ENCODE results near the gene FMNL2.
"Not testable (repeated sequence)": the region's sequence is repeated elsewhere in the genome, so short reads cannot be mapped to it uniquely, and the experiment has no call there.

The FMNL2 gene

DNA sequence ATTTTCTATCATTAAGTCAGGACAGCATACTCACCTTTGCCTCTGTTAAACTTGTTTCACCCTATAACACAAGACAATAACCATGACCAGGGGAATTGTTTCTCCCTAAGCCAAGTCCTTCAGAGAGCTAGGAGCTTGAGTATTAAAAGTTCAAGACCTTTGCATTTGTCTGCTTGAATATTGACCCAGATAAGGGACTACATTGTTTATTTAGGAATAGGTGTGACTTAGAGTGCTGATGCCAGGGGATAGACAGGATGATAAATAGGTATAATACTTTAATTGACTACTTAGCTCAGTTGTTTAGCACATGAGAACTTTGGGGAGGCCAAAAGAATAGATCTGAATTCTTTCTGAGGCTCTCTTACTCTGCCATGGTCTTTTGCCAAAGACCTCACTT, 185.8 kb downstream of the FMNL2 start:
- DNase-seq (ENCODE audit: low read depth in 3 of 3): no peak

DNA sequence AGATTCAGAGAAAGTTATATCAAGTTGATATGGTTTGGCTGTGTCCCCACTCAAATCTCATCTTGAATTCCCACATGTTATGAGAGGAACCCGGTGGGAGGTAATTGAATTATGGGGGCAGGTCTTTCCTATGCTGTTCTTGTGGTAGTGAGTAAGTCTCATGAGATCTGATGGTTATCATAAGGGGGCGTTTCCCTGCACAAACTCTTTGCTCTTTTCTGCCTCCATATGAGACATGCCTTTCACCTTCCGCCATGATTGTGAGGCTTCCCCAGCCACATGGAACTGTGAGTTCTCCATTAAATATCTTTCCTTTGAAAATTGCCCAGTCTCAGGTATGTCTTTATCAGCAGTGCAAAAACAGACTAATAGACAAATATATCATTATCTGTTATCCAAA, 187.5 kb downstream of the FMNL2 start:
- DNase-seq (ENCODE audit: low read depth in 3 of 3): not testable (repeated sequence)

DNA sequence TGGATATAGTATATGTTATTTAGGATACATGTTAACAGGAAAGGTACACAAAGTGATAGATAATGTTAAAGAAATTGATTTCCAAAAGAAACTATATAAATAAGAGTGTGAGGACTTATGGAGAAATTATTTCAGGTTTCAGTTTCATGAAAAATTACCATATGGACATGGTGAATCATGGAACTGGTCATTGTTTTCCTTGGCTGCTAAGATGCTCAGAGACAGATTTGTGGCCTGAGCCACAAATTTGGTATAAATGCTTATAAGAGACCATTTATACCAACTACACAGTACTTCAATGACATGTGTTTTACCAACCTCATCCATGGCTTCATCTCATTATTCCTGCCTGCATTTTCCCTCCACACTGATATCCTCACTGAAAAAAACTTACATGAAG, 188.1 kb downstream of the FMNL2 start:
- no peak for DNase-seq (ENCODE audit: low read depth in 3 of 3)

DNA sequence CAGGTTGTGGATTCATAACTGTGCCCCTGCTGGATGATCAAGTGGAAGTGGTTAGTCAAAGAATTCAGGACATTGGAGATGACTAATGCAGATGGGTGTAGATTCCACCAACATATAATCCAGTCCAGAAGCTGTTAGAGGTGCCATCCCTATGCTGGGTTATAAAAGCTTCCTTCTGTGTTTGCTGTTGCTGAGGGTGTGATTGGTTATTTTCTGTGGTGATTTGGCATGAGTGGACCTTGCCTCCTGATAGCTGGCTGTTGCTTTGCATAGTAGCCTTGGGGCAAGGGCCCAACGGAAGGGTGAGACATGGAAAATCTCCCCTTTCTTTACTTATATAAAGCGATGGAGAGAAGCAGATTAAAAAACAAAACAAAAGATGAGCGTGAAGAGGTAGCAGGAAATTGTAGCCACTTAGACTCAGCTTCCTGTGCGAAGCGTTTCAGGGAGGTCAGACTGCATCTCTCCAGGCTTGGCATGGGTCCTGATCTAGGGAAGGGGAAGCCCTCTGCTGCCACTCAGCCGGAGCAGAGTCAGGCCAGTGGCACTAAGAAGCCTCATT, 190.4 kb downstream of the FMNL2 start:
- no peak for DNase-seq (ENCODE audit: low read depth in 3 of 3)

DNA sequence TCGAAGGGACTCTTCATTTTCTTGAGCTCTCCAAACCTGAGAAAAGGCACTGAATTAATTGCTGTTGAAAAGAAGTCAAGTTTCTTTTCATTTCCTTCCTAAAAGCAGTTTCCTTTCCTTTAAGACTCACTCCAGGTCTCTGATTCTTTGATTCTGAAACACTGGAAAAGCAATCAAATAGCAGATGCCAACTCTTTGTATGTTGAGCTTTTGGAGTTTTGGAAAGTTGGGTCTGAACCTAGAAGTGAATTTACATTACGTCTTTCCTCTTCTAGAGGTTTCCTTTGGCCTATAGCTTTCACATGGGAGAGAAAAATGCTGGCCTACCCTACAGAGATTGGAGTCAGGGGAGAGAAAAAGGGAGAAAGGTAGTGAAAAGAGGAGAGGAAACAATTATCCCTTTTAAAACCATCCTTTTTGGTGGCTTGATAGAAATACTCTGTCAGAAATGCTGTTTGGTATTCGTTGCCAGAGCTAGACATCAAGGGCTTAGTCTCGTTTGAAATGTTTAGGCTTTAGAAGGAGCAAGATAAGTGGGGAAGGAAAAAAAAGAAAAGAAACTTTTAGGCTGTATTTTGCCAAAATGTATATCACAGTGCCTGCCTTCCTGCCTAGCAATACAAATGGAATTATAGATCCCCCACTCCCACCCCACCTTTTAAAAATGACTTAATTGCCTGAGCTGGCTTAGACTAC, 194.6 kb downstream of the FMNL2 start:
- DNase-seq (ENCODE audit: low read depth in 3 of 3): no peak

DNA sequence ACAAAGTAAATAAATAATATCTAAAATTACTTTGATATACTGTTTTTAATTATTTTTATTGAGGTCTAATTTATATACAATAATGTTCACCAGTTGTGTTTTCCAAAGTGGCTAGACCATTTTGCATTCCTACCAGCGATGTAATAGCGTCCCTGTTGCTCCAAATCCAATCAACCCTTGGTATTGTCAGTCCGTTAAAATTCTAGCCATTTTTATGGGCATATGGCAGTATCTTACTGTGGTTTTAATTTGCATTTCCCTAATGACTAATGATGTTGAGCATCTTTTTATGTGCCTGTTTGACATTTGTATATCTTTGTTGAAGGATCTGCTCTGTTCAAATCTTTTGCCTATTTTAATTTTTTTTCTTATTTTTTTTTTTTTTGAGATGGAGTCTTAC, 197.3 kb downstream of the FMNL2 start:
- DNase-seq (ENCODE audit: low read depth in 3 of 3): no peak

DNA sequence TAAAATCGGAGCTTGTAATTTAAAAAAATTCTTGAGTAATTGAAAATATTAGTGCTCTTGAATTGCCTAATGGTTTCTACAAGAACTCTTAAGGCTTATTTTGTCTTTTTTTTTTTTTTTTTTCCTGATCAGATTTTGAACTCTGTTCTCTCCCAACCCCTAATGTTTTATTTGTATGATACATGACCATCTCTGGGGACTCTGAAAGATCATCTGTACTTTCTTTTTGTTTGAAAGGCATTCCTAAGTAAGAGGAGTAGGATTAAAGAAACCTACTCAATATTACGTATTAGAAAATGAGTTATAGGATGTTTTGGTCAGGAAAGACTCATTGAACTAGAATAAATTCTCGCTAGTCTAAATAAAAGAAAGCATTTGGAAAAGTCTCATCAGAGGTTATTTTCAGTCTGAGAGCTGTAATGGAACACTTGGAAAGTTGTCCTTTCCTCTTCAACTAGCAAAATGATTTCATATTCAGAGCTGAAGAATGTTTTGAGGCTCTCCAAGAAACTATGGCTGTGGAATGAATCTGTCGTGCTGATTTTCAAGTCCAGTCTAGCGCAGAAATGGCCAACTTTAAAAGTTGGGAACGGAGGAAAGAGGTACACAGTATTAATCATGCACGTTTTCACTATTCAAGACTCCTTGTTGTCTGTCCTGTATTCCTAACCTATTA, 199.6 kb downstream of the FMNL2 start:
- DNase-seq (ENCODE audit: low read depth in 3 of 3): no peak

DNA sequence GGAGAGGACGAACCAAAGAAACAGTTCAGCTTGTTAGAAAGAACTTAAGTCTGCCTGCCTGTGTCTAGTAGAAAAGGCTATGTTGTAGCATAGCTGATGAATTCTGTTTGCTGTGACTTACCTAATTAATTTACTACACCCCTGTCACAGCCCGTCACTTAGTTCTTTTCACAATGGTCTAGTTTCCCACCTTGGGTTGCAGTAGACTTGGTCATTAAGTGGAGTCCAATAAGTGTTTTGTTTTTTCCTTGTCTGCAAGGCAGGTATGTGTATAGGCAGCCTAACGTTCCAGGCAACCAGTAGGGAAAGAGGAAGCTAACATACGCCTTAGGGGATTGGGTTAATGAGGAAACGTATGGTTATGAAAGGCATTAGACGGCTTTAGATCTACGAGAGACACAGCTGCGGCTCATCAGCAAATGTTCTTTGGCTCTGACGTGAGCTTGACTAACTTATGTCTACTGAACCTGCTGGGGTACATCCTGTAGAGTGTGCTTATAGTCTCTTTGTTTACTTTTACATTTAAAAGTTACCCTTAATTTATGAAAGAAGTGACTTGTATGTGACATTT, 202.2 kb downstream of the FMNL2 start:
- DNase-seq (ENCODE audit: low read depth in 3 of 3): no peak

DNA sequence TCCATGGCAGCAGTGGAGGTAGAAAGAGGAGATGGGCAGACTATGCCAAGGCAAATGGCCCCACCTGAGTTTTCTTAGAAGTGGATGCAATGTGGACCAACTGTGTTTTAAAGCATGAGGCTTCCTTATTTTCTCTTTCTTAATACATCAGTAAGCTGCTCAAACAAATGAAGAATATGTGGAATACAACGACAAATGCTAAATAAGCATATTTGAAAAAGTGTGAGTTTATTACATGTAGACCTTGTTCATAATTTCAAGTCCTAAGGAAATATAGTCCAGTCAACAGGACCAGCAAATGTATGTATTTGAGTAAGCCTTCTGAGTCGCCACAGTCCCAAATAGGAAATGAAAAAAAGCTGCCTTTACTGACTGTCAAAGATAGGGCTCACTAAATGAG, 204.4 kb downstream of the FMNL2 start:
- no peak for DNase-seq (ENCODE audit: low read depth in 3 of 3)

DNA sequence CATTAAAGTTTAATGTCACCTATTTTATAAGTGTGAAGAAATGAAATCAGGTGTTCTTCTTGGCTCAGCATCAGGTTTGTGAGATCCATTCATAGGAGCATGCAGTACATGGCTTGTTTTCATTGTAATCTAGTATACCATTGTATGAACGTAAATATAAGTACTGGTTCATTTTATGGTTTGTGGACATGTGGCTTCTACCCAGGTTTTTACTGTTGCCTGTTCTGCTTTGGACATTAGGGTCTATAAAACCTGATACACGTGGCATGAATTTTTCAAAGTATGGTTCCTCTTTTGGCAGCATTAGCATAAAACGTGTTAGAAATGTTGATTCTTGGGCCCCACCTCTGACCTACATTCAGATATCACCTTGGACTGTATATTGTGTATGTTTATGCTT, 206.7 kb downstream of the FMNL2 start:
- no peak for DNase-seq (ENCODE audit: low read depth in 3 of 3)

DNA sequence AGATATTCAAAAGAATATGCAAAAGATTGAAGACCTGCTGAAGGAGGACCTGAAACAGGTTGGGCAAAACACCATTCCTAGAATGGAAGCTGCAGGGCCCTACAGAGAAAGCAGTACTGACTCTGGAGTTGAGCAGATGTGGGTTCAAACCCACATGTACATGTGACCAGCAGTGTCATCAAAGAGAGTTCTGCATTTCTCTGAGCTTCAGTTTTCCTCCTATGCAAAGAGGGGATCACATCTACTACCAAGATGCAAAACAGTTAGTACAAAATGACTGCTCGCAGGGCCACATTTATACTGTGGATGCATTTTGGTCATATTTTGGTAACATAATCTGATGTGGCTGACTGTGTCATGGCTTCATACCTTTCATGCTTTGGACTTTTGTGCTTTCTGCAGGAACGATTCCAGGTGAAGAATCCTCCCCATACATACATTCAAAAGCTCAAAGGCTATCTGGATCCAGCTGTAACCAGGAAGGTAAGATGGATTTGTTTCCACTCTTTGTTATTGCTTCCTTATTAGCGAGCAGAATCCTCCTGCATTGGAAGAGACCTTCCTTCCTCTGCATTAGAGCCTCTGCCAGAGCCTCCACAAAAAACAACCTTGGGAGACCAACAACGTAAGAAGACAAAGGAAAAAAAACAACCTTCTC, 207.5 kb downstream of the FMNL2 start:
- DNase-seq (ENCODE audit: low read depth in 3 of 3): no peak

DNA sequence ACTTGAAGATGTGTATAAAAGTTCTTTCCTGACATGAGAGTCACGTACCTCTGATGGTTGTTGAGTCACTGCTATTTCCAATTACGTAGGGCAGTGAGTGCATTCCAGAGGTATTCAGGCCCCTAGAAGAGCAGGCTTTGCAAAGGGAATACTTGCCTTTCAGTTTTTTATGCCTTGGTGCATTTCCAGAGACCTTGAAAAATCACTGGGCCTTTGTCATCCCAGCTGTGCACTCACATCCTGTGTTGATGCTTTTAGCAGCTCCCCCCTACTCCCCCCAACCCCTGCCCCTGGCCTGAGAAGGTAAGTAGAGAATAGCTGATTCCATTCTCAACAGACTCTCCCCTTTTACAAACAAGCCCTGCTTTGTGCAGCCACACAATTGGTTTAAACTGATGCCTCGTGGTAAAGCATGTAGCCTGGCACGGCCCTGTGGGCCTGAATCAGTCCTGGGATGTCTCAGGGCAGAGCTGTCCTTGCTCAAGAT, 208.1 kb downstream of the FMNL2 start:
- no peak for DNase-seq (ENCODE audit: low read depth in 3 of 3)

DNA sequence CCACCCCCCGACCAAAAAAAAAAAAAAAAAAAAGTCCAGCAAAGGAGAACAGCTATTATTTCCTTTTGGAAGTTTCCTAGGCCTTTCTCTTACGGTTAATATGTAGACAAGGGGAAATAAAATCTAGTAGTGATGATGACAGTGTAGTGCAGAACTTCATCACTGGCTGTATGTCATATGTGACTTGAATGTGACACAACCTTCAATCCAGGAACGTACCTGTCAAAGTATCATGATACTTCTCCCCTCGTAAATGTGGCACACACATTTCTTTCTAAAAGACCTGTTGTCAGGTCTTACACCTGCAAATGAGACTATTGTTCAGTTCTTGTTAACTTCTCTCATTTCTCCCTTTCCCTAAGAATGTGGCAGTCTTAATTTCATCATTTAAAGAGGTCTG, 208.7 kb downstream of the FMNL2 start:
- DNase-seq (ENCODE audit: low read depth in 3 of 3): no peak

DNA sequence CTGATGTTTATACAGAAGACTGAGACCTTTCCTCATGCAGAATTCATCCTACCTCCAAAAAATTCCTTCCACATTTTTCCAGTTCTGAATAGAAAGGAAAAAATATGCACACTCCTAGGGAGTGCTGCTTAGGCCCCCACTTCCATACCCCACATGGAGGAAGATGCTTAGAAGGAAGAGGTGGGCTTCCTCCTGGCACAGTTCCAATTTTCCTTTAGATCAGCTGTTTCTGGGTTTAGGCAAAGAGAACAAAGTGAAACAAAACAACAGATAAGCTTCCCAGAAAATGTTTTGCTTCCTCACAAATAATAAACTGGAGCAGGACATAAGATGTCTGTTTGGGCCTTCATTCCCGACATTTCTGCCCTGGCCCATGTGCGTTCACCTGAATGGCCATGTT, 209.7 kb downstream of the FMNL2 start:
- no peak for DNase-seq (ENCODE audit: low read depth in 3 of 3)

DNA sequence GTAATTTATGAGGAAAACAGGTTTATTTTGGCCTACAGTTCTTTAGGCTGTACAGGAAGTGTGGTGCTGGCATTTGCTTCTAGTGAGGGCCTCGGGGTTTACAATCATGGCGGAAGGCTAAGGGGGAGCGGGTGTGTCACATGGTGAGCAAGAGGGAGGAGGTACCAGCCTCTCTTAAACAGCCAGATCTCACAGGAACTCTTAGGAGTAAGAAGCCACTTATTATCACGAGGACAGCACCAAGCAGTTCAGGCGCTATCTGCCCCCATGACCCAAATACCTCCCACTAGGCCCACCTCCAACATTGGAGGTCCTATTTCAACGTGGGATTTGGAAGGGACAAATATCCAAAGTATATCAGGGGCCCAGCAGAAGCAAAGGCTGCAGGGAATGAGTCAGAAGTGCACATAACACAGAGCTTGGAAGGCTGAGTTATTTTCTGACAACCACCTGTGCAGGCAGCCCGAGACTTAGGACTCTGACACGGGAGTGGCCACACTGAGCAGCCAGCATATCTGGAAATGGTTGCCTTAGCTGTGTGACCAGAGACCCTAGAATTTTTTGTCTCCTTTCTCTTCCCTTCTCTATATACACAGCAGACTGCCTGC, 211.4 kb downstream of the FMNL2 start:
- no peak for DNase-seq (ENCODE audit: low read depth in 3 of 3)

DNA sequence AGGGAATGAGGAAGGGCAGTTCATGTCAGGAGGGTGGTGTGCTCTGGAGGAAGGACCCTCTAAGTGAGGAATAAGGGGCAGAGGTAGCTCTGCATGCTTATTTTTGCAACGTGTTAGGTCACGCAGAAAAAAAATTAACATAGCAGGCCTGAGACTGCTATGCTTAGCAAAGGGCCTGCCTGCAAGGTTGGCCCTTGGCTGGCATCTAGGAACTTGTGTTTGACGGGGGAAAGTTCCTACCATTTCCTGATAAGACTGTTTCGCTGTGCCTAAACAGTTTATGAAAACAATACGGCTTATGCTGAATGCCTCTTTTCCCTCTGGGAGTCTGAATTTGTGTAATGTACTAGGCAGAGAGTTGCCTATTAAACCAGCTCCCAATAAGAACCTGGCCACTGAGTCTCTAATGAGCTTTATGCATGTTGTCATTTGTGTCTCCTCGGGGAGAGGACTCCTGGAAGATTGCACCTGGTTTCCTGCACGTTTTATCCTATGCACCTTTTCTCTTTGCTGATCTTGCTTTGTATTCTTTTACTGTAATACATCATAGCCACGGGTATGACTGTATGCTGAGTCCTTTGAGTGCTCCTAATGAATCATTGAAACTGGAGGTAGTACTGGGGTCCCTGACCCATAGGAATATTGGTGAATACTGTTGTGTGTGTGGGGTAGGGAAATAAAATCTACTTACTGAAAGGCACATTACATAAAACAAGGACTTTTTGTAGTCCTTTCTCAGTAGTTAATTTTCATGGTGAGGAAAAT, 213.3 kb downstream of the FMNL2 start:
- DNase-seq (ENCODE audit: low read depth in 3 of 3): no peak

DNA sequence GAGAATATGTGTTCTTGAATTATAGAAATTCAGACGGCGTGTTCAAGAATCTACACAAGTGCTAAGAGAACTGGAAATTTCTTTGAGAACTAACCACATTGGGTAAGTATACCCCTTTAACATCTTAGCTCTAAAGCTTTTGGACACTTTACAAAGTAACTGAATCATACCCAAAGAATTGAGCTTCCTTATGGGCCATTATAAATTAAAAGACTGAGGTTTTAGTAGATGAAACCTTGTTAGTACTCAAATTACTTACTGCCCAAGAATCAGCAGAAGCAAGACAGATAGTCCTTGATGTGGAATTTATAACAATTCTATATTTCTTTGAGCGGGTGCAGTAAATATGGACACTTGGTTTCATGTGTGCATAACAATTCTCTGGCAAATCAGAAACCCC, 214.0 kb downstream of the FMNL2 start:
- no peak for DNase-seq (ENCODE audit: low read depth in 3 of 3)

DNA sequence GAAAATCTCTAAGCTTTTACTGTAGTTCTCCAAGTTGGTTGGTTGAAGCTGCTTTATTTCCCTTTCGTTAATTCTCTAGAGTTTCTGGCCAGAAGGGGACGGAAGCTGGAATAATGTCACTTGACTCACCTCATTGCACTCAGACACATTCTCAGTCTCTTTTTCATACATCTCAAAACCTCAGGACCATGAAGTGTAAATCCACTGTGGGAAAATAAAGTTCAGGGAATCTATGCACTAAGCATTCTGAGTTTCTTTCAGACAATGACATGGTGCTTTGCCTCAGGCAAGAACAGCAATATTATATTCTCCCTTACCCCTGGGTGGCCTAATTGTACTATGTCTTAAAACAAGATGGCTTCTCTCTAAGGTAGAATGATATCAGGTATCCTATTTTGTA, 214.4 kb downstream of the FMNL2 start:
- DNase-seq (ENCODE audit: low read depth in 3 of 3): no peak

DNA sequence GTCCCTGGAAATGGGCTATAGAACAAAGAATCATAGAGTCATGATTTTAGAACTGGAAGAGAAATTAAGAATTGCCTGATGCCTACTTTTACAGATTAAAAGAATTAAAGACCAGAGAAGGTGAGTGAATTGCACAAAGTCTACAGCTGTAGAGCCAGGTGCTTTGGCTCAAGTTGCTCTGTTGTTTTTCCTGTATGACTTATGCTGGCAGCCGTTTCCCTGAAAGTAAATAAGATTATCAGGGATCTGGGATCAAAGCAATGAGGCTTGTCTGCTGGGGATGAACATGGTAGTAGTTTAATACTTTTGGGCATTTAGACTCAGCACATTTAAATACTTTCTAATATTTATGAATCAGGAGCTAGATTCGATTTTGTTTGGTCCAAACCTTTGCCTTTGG, 215.4 kb downstream of the FMNL2 start:
- DNase-seq (ENCODE audit: low read depth in 3 of 3): no peak

DNA sequence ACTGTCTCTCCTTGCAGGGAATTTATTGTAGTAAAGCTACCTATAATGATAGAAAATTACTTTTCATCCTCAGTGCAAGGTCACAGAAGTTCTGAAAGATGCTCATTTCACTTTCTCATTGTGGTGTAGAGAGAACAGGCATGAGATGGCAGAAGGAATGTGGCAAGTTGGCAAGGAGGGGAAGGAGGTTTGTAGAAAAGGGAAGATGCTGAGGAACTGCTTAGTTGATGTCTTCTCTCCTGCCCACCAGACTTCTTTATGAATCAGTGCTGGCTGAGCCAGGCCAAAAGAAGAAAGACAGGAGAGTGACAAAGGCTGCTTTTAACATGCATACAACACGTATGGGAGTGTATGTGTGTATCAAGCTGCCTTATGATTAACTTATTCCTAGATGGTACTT, 217.9 kb downstream of the FMNL2 start:
- DNase-seq (ENCODE audit: low read depth in 3 of 3): no peak

DNA sequence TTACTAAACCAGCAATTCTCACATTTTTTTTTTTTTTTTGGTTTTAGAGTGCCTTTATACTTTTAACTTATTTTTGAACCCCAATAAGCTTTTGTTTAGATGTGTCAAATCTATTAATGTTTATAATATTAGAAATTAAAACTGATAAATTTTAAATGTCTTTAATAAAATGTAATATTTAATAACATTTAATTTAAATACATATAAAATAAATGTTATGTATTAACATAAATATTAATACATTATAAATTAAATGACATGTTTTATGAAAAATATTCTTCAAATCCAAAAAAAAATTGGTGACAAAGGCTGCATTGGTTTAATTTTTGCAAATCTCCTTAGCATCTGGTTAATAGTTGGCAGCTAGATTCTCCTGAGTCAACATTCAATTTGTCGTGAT, 218.5 kb downstream of the FMNL2 start:
- DNase-seq (ENCODE audit: low read depth in 3 of 3): no peak

Data from stimulated activated CD4-positive, alpha-beta T cell treated with anti-CD3 and anti-CD28 coated beads, TNF-alpha, amount 100 ng/mL, for 48 hours (primary cell).